HG02981 (cell line): ENCODE results near the gene PAMR1.
"Not testable (repeated sequence)": the region's sequence is repeated elsewhere in the genome, so short reads cannot be mapped to it uniquely, and the experiment has no call there.

ENCODE experiments used
- ATAC-seq: cut with Tn5 transposase; IDR thresholded peaks from one replicate; pipeline ENCODE4 v1.9.1; 2021; ENCODE audit warnings: mild to moderate bottlenecking, moderate library complexity; ENCODE audit not compliant: unreplicated experiment

PAMR1 gene, protein sequence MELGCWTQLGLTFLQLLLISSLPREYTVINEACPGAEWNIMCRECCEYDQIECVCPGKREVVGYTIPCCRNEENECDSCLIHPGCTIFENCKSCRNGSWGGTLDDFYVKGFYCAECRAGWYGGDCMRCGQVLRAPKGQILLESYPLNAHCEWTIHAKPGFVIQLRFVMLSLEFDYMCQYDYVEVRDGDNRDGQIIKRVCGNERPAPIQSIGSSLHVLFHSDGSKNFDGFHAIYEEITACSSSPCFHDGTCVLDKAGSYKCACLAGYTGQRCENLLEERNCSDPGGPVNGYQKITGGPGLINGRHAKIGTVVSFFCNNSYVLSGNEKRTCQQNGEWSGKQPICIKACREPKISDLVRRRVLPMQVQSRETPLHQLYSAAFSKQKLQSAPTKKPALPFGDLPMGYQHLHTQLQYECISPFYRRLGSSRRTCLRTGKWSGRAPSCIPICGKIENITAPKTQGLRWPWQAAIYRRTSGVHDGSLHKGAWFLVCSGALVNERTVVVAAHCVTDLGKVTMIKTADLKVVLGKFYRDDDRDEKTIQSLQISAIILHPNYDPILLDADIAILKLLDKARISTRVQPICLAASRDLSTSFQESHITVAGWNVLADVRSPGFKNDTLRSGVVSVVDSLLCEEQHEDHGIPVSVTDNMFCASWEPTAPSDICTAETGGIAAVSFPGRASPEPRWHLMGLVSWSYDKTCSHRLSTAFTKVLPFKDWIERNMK

DNA sequence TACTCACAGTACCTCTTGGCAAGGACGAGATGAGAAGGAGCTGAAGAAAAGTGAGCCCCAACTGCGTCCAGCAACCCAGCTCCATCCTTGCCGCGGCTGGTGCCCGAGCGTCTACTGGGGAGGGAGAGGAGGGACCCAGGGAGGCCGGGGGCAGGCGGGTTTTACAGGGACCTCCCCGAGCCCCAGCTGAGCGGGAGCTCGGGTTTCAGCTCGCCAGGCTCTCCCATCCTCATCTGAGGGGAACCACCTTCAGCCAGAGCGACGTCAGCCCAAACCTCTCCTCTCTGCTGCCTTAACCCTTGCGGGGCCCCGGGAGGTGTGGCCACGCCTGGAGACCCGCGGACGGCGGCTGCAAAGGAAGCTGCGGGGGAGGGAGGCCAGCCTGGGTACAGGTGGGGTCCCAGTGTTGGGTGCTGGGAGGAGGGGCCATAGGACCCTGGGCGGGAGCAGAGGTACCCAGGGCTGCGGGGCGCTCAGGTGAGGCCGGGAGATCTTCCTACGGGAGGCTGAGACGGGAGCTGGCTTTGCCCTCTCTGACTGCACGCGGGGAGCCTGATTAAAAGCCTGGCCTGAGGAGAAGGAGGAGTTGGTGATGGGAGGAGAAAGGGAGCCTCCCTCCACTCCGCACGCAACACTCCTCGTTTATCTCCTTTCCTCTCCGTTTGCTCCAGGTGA, at the start of gene PAMR1:
Gene PAMR1, minus strand, starts transcription at position 116 of the 675 bp plus-strand sequence. Its CDS starts 31 bp downstream, at position 85.
- ATAC-seq = no peak

DNA sequence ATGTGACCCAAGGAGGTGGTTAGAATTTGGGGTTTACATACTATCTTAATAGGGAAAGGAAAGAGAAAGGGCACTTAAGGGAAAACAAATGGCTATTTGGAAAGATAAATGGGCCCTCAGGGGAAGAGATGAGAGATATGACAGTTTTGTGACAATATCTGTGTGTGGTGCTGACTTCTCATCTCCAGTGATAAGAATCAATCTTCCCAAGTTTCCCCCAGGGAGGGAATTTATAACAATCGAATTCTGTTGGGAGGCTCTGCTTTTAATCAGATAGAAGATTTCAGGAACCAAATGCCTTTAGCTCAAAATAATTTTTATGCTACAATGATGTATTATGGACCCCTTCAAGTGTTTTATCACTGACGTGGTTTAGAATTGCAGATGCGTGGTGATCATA, 46.3 kb upstream of the PAMR1 start:
- ATAC-seq = no peak

DNA sequence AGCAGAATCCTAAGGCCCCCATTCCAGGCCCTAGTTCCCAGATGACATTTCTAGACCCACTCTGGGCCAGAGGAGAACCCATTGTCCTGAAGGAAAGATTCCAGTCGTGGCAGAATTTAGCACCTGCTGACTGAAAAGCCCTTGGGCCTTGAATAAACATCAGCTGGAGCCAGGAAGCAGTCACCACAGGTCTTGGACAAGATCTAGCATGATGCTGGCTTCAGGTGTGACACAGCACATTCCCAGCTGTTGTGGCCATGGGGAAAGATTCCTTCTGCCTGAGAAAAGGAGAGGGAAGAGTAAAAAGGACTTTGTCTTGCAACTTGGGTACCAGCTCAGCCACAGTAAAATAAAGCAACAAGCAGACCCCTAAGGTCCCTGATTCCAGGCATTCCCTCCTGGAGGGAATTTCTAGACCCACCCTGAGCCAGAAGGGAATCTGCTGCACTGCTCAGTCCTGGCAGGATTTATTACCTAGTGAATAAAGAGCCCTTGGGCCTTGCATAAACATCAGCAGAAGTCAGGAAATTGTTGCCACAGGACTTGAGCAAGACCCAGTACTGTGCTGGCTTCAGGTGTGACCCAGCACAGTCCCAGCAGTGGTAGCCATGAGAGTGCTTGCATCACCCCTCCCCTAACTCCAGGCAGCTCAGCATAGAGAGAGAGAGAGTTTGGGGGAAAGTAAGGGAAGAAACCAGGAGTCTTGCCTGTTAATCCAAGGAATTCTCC, 42.5 kb upstream of the PAMR1 start:
- no peak for ATAC-seq

DNA sequence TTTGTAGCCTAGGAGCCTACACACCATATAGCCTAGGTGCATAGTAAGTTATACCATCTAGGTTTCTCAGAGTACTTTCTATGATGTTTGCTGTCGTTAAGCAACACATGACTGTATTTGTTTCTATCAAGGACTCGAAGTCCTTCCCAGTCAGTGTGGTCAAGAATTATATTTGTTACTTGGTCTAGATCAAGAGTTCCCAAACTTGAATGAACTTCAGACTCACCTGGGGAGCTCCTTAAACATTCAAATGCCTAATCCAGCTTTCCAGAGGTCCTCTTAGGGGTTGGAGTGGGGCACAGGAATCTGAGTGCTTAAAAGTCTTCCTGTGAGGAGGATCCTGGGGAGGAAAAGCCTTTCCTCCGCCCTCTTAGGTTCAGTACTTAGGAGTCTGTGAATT, 41.5 kb upstream of the PAMR1 start:
- no peak for ATAC-seq

DNA sequence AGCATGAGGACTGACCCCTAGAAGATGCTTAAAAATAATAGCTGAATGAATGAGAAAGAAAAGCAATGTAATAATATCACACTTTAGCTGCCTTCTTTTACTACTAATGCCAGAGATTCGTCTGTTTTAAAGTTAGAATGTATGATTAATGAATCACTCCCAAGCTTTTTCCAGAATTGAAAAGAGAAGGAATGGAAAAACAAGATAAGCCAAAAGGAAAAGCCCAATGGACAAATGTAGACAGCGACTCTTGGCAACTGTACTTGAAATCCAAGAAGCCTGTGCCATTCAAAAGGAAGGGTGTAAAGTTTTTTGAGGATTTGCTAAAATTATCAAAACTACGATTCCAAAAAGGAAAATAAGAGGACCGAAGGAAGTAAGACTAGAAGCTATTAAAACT, 40.8 kb upstream of the PAMR1 start:
- ATAC-seq = no peak

DNA sequence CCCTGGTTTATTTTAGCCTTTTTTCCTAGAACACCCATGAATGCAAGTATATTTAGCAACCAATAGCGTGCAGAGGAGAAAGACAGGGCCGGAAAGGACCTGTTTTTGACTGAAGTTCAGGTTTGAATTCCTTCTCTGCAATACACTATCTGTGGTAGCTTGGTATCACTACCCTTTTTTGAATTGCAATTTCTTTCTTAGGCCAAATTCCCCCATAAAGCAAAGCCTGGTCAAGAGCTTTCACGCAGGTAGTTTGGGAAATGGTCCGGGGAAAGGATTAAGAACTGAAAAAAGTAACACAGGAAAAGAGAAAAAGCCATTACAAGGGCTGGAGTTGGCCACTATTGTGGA, 38.8 kb upstream of the PAMR1 start:
- no peak for ATAC-seq

DNA sequence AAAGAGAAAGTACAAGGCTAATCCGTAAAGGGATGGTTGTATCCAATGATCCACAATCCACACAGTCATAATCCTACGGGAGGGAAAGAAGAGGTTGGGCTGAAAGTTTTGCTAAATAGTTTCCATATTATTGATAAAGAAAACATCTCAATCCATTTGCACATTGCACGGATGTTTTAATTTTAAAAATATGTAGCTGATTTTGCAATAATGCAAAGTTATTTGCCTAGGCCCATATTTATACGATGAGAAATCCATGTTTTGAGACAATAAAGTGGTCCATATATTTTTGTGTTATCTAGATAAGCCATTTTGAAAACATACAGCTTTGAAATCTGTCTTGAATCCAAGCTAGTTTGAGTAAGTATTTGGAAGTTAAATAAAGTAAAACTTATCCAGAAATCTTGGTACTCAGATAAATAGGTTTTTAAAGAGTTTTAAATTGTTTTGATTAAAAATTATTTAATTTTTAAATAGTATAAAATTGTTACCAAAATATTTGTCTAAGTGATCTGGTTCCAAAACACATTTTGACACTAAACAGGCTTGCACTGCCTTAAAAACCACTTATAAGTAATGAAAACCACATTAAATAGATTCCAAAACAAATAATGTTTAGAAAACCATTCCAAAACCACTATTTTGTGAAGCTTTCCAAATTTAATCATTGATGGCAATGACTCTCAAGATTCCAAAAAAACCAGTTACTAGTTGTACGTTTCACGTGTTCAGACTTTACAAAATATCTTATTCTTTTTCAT, 38.2 kb upstream of the PAMR1 start:
- no peak for ATAC-seq

DNA sequence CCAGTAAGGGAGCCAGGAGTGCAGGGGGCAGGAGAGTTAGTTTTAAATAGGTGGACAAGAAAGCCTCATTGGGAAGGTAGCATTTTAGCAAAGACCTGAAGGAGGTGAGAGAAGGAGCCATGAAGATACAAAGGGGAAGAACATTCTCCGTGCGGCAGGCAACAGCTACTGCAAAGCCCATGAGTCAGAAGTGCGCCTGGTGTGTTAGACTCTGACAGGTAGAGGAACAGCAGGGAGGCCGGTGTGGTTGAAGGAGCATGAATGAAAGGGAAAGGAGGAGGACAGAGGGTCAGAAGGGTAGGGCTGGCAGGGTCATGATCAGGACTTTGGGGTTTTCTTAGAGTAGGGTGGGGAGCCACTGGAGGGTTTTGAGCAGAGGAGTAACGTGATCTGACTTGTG, 34.5 kb upstream of the PAMR1 start:
- ATAC-seq = no peak

DNA sequence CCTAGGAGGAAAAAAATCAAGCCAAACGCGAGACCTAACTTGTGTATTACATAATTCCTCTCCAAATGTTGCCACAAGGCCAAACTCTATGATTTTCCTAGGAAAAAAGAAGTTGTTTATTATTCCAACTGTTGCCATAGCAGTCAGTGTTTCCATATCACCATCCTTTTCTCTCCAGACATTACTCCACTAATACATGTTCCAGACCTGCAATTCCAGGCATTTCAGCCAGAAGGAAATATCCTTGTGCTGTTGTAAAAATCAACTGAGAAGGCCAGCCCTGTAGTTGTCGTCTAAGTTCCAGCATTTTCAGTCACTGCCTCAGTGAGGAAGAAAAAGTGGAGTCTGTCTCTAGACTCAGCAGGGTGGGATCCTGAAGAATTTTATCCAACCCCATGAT, 33.1 kb upstream of the PAMR1 start:
- no peak for ATAC-seq

DNA sequence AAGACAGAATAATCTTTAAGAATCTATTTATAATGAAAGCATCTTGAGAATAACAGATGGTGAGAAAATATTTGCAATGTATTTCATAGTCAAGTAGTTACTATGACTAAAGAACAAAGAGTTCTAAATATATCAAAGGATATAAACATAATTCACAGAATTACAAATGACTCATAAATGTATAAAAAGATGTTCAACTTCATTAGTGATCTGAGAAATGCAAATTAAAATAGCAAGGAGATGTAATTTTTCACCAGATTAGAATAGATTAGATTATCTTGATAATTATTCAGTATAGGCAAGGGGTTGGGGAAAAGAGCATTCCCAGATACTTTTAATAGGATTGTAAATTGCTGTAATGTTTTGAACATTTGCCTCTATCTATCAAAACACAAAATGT, 30.1 kb upstream of the PAMR1 start:
- ATAC-seq = no peak

DNA sequence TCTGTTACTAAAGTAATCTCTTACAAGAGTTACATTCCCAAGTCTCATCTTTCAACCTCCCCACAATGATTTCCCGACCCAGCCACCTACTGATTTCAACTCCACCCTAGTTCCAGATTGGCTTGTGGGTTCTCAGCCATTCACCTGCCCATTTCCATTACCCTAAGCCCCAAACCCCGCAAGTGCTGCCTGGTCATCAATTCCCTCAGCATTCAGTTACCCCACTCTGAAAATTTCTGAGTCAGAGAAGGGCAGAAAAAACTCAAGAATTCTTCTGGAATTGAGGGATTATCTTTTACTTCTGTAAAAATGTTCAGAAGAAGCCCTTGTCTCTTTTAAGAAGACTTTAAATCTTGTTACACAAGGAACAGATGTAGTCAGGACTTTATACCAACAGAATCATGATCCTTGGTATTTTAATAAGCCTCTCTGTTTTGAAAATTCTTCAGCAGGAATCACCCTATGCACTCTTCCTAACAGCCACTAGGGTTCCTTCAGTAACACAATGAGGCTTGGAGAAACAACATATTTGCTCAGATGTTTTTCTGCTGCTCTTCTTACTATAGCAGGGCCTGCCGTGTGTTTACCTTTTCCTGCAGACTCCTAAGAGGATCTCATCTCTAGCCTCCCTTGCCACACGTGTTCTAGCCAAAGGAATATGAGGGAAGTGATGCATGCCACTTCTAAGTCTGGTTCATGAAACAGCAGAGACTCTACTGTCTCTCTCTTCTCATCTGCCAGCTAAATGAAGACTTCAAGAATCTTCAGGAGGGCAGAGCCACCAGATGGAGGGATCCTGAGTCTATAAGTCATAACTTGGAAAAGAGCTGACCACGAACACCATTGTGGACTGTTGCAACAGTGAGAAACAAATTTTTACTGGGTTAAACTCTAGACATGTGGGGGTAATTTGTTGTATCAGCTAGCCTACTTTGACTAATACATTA, 29.3 kb upstream of the PAMR1 start:
- no peak for ATAC-seq

DNA sequence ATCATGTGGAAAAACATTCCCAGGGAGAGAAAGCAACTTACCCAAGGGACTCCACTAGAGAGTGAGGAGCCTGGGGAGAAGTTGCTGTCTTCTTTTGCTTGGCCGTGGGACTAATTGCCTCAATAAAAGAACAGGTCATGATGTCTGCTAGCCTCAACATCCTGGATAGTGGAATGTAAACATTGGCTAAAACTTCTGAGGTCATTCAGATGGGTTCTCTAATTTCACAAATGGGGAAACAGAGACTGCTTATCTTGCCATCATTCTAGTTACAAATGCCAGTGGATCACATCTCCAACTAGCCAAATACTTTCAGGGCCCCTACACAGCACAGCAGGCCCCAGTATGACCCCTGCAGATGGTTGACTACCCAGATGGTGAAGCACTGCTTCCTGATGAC, 28.4 kb upstream of the PAMR1 start:
- ATAC-seq = no peak

DNA sequence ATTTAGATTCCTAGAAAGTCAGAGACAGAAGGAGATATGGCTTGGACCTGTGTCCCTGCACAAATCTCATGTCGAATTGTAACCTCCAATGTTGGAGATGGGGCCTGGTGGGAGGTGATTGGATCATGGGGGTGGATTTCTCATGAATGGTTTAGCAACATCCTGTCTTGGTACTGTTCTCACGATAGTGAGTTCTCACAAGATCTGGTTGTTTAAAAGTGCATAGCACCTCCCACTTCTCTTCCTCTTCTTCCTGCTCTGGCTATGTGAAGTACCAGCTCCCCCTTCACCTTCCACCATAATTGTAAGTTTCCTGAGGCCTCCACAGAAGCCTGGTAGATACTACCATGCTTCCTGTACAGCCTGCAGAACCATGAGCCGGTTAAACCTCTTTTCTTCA, 27.6 kb upstream of the PAMR1 start:
- ATAC-seq = no peak

DNA sequence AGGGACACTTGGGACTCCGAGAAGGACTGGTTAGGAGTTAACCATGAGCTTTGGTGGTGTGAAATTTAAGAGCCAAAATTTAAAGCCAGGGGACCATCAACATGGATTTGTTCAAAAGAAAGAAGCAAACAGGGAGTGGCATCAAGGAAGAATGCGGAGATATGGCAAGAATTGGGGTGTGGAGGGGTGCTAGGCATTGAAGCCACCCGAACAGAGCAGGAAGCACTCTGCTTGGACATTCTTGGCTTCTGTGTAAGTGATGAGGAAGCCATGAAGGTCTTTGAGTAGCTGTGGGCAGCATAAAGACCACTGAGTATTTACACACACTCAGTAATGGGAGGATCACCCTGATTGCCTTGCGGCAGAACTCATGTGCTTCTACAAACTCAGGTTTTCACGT, 27.2 kb upstream of the PAMR1 start:
- ATAC-seq = no peak

DNA sequence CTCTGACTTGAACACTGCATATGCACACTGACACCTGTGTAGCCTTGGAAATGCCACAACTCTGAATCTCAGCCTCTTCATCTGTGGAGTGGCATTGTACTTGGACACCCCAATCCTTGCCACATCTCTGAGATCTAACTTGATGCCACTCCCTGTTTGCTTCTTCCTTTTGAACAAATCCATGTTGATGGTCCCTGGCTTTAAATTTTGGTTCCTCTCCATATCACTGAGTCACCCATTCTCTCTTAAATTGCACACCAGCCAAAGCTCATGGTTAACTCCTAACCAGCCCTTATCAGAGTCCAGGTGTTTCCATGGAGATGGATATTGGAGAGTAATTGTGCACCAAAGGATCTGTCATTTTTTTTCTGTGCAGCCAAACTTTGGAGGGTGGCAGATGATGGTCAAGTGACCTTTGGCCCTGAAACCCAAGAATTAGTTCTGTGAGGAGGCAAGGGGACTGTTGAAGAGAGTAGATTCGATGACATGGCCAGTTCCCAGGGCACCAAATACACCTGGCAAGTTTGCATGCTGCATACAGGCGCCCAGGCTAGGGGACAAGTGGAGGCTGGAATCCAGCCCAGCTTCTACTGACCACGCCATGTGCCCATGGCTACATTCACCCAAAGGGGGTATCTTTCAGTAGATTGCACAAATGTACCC, 25.1 kb upstream of the PAMR1 start:
- ATAC-seq = no peak

DNA sequence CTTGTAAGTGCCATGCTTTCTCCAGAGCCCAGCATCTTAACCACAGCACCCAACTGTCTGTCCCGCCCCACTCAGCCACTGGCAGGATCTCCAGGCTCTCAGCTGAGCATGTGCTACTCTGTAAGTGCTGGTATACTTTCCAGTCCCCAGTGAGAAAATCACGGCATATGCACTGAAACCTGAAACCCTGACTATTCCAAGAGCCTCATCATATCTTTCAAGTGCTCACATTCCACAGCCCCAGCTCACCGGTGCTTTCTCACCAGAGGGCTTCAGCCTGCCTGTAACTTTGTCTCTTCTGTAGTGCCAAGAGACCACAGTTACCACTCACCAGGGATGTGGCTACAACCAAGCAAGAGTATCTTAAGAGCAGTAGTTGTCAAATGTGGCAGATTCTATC, 24.4 kb upstream of the PAMR1 start:
- no peak for ATAC-seq

DNA sequence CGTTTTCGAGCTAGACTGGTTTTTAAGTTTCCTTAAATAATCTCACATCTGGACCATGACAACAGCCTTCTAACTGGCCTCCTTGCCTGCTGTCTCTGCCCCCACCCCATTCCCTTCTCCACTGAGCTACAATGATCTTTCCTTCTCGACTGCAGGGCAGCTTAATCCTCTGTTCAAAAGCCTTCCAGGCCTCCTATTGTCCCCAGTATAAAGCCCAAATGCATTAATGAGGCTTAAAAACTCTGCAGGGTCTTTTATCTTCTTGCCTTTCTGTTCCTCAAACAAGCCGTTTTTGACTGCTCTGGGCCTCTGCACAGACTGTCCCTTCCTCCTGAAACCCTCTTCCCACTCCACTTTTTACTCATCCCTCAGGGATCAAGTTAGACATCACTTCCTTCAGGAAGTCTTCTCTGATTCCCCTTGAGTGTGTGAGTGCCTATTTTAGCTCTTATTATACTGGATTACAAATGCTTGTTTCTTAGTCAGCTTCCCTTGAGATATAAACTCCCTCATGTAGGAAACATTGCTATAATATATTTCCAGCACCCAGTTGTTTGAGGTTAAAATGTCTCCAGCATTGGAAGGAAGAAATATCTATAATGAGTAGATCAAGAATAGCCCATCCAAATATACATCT, 23.6 kb upstream of the PAMR1 start:
- no peak for ATAC-seq

DNA sequence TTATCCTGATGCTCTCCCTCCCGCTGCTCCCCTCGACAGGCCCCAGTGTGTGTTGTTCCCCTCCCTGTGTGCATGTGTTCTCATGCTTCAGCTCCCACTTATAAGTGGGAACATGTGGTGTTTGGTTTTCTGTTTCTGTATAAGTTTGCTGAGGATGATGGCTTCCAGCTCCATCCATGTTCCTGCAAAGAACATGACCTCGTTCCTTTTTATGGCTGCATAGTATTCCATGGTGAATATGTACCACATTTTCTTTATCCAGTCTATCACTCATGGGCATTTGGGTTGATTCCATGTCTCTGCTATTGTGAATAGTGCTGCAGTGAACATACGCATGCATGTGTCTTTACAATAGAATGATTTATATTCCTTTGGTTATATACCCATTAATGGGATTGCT, 22.6 kb upstream of the PAMR1 start:
- not testable (repeated sequence) for ATAC-seq
